NK-92 treated with Interleukin-12 subunit alpha and Interleukin-12 subunit beta, amount 100 ng/mL, for 24 hours (cell line): ENCODE data around the gene IFI44.

Source experiments
- DNase-seq: peaks from one replicate; lab custom pipeline; 2025; lab: John Stamatoyannopoulos, UW

IFI44 gene

DNA sequence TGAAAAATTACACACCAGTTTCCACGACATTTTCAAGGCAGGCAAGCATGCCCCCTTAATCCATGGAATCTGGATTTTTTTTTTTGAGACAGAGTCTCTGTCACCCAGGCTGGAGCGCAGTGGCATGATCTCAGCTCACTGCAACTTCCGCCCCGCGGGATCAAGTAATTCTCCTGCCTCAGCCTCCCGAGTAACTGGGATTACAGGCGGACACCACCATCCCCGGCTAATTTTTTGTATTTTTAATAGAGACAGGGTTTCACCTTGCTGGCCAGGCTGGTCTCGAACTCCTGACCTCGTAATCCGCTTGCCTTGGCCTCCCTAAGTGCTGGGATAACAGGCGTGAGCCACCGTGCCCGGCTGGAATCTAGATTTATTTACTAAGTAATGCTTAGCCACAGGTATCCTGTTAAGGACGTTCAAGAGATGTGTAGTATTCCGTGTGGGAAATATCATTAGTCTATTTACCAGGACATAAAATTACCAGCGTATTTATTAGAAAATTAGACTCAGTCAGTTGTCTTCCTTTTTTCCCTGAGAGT is 2.5 kb downstream of the IFI44 start:
- DNase-seq, result no peak

DNA sequence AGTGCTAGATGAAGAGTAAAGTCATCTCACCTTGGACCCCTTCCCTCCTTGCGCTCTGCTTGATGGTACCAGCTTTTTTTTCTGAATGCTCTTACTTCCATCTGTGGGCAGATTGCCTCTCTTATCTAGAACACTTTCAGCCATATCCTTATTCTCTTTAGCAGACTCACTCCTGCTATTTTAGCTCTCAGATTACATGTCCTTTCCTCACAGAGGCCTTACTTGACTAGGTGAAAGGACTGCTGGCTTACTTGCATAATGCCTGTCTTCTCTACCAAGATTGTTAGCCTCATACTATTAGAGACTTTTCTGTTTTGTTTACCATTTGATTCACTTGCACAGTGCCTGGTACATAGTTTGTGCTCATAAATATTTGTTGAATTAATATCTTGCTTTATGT is 9.3 kb downstream of the IFI44 start:
- no peak for DNase-seq

GRCh38 chr1:78663923-78664322 is 14.3 kb downstream of the IFI44 start:
- no peak for DNase-seq

GRCh38 chr1:78664763-78665162 is 15.1 kb downstream of the IFI44 start:
- DNase-seq, result no peak

DNA sequence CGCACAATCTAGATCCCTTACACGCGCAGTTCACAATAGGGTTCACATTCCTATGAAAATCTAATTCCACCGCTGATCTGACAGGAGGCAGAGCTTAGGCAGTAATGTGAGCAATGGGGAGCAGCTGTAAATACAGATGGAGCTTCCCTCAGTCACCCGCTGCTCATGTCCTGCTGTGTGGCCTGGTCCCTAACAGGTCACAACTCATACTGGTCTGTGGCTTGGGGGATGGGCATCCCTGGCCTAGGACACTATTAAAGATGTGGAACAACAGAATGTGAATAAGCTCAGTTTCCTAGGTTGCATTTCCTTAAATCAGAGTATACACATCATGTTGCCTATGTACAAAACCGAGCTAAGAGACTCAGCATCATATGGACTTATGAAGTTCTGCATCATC is 16.2 kb downstream of the IFI44 start:
- DNase-seq, result no peak

DNA sequence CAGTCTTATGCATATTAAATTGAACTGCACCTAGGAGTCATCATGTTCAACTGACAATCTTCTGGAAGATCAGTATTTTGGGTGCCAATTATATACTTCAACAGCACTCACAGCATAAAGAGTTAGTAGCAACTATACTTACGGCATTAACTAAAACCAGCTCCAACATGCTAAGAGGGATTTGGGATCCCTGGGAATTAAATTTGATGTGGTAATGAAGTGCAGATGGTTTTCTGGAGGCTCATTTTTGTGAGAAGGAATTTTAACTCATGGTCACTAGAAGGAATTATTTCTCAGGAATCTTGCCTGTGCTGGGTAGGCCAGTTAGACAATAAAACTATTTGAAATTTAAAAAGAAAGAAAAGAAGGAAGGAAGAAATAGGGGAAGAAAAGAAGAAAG is 18.3 kb downstream of the IFI44 start:
- DNase-seq, result no peak

DNA sequence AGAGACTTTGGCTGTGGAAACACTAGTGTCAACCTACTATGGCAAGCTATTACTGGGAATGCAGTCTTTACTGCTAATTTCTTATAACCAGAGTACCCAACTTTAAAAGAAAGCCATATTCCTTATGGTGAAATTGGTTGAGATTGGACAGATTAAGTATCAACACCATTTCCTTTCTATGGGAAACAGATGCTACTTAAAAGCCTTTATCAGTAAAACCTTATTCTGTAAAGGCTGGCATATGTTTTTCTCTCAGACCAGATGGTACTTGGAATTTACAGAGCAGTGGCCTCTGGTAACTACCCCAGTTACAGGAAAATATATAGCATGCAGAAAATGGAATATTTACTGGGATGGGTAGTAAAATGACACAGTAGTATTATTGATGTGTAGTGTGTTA is 18.8 kb downstream of the IFI44 start:
- DNase-seq, result no peak

DNA sequence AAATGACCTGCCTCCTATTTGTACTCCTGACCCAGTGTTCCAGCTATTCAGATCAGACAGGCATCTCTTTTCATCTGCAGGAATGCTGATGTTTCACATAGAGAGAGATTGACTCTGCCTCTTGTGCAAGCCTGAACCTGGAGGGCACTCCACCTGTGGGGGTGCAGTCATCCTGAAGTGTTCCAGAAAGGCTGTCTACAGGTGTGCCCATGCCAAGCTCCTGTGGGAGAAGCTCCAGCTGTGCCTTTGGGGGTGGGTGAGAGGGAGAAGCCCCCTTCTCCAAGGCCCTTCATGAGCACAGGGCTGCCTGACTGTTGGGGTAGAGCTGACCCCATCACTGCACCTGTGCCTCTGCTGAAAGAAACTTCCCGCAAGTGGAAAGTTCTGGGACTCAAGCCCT is 22.8 kb downstream of the IFI44 start:
- no peak for DNase-seq

GRCh38 chr1:78673120-78673519 is 23.5 kb downstream of the IFI44 start:
- no peak for DNase-seq

DNA sequence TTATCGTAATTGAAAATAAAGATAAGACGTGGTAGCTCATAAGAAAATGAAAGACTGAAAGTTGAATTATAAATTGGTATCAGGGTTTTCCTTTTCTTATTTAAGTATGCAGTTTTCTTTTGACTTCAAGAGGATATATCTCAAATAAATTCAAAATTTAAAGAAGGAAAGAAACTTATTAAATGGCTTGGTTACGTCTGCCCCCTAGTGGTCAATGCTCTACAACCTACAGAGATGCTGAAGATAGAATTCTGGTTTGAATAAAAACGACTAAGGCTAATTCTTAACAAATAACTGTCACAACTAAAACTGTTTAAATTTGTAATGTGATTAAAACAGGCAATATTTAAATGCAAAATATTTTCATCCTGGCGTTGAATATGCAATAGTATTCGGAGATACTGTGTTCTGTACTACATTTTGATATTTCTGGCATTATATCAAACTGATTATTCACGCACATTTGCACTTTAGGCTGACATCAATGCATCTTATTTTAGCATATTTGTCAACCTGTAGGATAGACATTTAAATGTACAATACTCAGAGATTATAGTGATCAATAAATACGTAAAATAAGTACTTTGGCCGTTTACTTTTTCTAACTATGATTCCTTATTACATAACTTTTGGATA is 26.8 kb downstream of the IFI44 start:
- DNase-seq, result no peak

DNA sequence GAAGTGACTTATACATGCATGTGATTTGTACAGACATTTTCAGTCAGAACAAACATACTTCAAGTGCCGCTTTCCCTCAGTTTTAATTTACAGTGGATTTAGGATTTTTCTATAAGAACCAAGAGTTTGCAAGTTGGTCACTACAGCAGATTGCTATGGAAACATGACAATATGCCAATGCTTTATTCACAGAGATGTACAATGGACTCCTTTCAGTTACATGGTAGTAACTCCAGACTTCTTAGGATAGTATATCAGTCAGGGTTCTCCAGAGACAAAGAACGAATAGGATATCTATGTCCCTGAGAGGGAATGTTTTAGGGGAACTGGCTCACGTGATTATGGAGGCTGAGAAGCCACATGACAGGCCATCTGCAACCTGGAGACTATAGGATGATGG is 27.4 kb downstream of the IFI44 start:
- DNase-seq, result no peak

DNA sequence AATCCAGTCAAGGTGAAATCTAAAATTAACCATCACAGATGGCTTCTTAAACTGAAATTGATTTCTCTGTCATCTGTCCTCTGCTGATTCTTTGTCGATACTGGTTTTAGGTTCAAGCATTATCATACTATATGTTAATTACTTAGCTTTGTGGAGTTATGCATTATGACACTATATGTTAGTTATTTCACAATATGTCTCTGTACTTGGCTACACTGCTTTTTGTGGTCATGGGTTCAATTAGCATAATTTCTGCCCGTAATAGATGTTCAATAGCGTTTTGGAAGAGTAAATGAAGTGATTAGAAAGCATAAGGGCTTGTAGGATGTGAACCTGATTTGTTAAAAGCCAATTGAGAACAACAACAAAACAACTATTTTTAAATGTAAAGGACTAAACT is 28.2 kb downstream of the IFI44 start:
- no peak for DNase-seq

DNA sequence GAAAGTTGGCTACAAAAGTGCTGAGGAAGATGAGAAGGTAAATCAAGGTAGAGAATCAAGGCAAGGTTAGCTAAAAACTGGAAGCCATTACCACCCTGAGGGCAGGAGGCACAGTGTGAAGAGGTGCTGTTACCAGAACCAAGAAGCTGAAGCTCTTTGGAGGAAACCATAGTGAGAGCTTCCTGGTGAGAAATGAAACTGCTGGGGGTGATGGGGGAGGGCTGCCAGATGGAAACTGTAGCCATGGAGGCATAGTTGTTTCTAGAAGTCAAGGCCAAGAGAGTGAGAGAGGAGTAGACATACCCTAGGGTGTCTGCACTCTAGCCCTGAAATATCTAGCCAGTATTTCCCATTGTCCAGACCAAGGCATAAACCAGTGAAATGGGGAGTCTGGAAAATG is 28.7 kb downstream of the IFI44 start:
- DNase-seq, result no peak

- DNase-seq, result no peak
Observed at GRCh38 chr1:78681265-78681664, 31.6 kb downstream of the IFI44 start.

- DNase-seq, result no peak
Observed at GRCh38 chr1:78682496-78682895, 32.9 kb downstream of the IFI44 start.

- DNase-seq, result no peak
Observed at GRCh38 chr1:78683079-78683478, 33.4 kb downstream of the IFI44 start.

DNA sequence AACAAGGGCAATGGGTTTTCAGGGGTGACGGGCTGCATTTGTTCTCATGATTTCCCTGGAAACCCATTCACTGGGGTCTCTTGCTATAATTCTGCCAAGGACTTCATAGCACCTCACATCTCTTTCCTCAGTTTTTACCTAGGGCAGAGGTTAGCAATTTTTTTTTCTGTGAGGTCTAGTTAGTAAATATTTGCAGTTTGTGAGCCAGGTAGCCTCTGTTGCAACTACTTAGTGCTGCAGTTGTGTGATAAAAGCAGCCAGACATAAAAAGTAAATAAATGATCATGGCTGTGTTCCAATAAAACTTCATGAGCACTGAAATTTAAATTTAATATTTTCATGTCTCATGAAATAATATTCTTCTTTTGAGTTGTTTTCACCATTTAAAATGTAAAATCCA is 37.7 kb downstream of the IFI44 start:
- no peak for DNase-seq

DNA sequence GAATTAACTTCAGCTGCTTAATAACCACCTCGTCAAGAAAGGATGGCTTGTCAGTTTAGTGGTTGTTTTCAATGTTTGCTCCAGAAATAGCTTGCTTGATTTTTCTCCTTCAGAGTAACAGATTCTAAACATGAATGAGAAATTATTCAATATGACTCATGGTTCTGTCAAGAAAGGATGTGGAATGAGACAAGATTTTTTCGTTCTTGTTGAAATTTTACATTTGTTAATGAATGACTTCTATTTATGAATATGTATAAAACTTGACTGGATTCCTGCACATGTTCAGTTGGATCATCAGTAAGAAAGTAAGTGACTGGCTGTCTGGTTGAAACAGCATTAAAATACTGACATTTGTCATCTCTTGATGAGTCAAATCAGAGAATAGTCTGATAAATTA is 38.3 kb downstream of the IFI44 start:
- DNase-seq, result no peak

DNA sequence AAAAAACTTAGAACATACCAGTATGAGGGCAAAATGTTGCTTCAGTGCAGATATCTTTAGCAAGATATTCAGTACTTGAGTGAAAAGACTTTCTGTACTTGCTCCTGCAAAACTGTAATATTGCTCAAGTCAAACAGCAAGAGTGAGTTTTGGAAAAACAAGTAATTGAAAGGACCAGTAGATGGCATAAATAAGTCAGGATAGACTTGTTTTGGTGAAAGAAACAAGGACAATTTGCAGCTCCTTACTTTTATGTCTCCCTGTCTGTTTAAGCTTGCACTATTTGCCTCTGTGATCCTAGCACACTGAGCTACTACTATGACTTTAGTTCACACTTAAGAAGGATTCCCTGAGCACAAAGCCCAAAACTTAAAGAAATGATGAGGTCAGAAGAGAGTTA is 39.1 kb downstream of the IFI44 start:
- DNase-seq, result no peak

- no peak for DNase-seq
Observed at GRCh38 chr1:78690516-78690915, 40.9 kb downstream of the IFI44 start.

GRCh38 chr1:78691995-78692747 is 42.5 kb downstream of the IFI44 start:
- DNase-seq, result no peak

GRCh38 chr1:78699813-78700212 is 50.2 kb downstream of the IFI44 start:
- DNase-seq, result no peak

DNA sequence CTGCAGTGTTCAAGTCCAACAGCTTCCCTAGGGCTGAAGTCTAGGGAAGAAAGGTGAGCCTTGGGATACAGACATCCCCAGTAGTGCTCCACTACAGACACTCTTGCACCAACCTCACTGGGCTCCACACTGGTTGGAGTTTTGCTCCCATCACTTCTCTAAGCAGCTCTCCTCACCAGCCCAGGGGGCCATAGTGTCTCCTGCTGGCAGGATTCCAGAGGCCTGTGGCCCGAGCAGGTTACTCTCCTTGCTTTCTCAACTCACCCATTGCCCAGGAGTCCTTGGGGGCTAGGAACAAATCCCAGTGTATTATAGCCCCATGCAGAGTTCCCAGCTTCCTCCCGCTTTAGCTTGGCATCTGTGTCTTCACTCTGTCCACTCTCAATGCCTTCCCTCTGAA is 52.8 kb downstream of the IFI44 start:
- DNase-seq, result no peak

GRCh38 chr1:78703806-78704205 is 54.2 kb downstream of the IFI44 start:
- no peak for DNase-seq
